DOHH2 (cell line): Measurements from ENCODE around the gene ENO1.

Experiments
- H3F3A ChIP-seq: fragments of 200-600 bp; sonication (generic), shearing (Covaris generic); 2 replicates; pipeline ENCODE4 v1.6.0; 2016; ENCODE audit warnings: antibody characterized with exemption, mild to moderate bottlenecking; ENCODE audit not compliant: control insufficient read depth, insufficient read depth
- H3K27ac ChIP-seq: fragments of 200-600 bp; sonication (generic); 2 replicates; pipeline ENCODE4 v1.5.1; 2014; ENCODE audit warnings: low read depth, mild to moderate bottlenecking, low read length, moderate library complexity
- H3K27me3 ChIP-seq: fragments of 200-600 bp; sonication (generic); 2 replicates; pipeline ENCODE4 v1.6.1; 2014; ENCODE audit warnings: mild to moderate bottlenecking, low read length, mixed read lengths; ENCODE audit not compliant: control insufficient read depth
- H3K36me3 ChIP-seq: fragments of 200-600 bp; sonication (generic); 2 replicates; pipeline ENCODE4 v1.6.1; 2014; ENCODE audit warnings: mild to moderate bottlenecking, low read length, moderate library complexity, mixed read lengths; ENCODE audit not compliant: control insufficient read depth
- H3K4me1 ChIP-seq: fragments of 200-600 bp; sonication (generic); 2 replicates; pipeline ENCODE4 v1.6.1; 2014; ENCODE audit warnings: mild to moderate bottlenecking, low read length, mixed read lengths; ENCODE audit not compliant: control insufficient read depth
- H3K4me2 ChIP-seq: fragments of 200-600 bp; sonication (generic); 2 replicates; pipeline ENCODE4 v1.6.0; 2014; ENCODE audit warnings: mild to moderate bottlenecking, low read length, moderate library complexity
- H3K4me3 ChIP-seq: fragments of 200-600 bp; sonication (generic); 2 replicates; pipeline ENCODE4 v1.5.1; 2014; ENCODE audit warnings: mild to moderate bottlenecking, low read length, mixed read lengths
- H3K79me2 ChIP-seq: fragments of 200-600 bp; sonication (generic); 2 replicates; pipeline ENCODE4 v1.6.1; 2014; ENCODE audit warnings: mild to moderate bottlenecking, low read length, mixed read lengths; ENCODE audit not compliant: control insufficient read depth
- H3K9me2 ChIP-seq: fragments of 200-600 bp; sonication (generic); replicated peaks from 2 replicates; pipeline ENCODE4 v1.6.1; 2014; ENCODE audit warnings: mild to moderate bottlenecking, low read length, mixed read lengths; ENCODE audit not compliant: control insufficient read depth
- H3K9me3 ChIP-seq: fragments of 200-600 bp; sonication (generic); 2 replicates; pipeline ENCODE4 v1.6.1; 2014; ENCODE audit warnings: antibody characterized with exemption, low read length, mixed read lengths; ENCODE audit not compliant: control insufficient read depth, insufficient read depth
- H4K20me1 ChIP-seq: fragments of 200-600 bp; sonication (generic); 2 replicates; pipeline ENCODE4 v1.6.0; 2014; ENCODE audit warnings: low read depth, mild to moderate bottlenecking, antibody characterized with exemption, low read length, moderate library complexity; ENCODE audit not compliant: control insufficient read depth, insufficient read depth
- CTCF ChIP-seq: fragments of 200-600 bp; sonication (generic); IDR thresholded peaks from one replicate; pipeline ENCODE4 v1.5.1; 2014; ENCODE audit warnings: antibody characterized with exemption, mild to moderate bottlenecking, low read depth, low read length; ENCODE audit not compliant: poor library complexity, severe bottlenecking
- EZH2phosphoT487 ChIP-seq: fragments of 200-600 bp; sonication (generic); IDR thresholded peaks from 2 replicates; pipeline ENCODE4 v1.6.1; 2017; ENCODE audit warnings: borderline replicate concordance, mild to moderate bottlenecking, antibody characterized with exemption, low read length, moderate library complexity, mixed read lengths

Gene ENO1

GRCh38 chr1:8913457-8913856, 35.0 kb upstream of the ENO1 start:
- Histone ChIP-seq H3K27ac (no peak overlapping the region), H3K4me1 (peaks cover 56% of the 10 kb centered on the region), H3K9me2 (no peaks in the 10 kb centered on the region), H3K36me3 (no peaks in the 10 kb centered on the region), H3K4me2 (no peak overlapping the region), H3F3A (peaks cover 4% of the 10 kb centered on the region), H3K9me3 (no peaks in the 10 kb centered on the region), H3K4me3 (no peak overlapping the region), H4K20me1 (no peaks in the 10 kb centered on the region), H3K27me3 (no peaks in the 10 kb centered on the region), H3K79me2 (no peaks in the 10 kb centered on the region)
- TF ChIP-seq EZH2phosphoT487 (no peak), CTCF (no peak)

DNA sequence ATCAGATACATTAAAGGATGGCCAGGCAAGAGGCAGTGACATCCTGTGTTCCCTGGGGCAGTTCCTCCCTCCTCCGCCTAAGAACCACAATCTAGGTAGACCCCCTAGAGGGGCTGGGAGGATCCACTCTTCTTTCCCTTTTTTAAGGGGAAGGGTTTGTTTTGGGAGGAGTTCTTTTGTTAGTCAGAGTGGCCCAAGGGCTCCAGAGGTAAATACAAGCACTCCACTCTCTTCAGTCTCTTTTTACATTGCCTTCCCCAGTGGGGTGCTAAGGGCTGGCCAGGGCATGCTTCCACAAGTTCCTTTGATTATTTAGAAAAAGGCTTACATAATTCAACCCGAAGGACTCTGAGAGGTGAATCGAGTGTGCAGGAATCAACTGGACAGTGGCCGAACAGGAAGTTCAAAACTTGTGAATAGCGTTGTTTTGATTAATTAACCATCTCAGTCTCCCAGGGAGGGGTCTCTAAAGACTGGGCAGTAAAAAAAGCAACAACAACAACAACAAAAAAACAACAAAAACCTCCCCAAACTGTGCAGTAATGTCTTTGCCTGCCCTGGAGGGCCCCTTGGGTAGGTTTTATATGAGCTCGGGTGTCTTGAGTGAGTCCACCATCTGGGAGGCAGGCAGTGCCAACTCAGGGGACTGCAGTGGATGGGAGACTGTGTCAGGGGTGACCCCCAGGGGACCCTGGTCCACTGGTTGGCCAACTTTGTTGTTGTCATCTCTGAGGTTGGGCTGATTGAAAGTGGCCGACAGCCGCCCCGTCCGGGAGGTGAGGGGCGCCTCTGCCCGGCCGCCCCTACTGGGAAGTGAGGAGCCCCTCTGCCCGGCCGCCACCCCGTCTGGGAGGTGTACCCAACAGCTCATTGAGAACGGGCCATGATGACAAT, 33.2 kb upstream of the ENO1 start:
- H3K79me2 ChIP-seq = no peaks in the 10 kb centered on the region
- no peaks in the 10 kb centered on the region for H3K36me3 ChIP-seq
- no peaks in the 10 kb centered on the region for H3K9me3 ChIP-seq
- H3K27me3 ChIP-seq = no peaks in the 10 kb centered on the region
- peak overlapping the region; percentile 36 for H3K27ac ChIP-seq
- peak overlapping the region; percentile 48 for H3K4me2 ChIP-seq
- H3K4me3 ChIP-seq = peak overlapping the region; percentile 5; the same call in 1 of the 2 replicates
- no peaks in the 10 kb centered on the region for H3K9me2 ChIP-seq
- H3K4me1 ChIP-seq = peaks cover 45% of the 10 kb centered on the region
- peaks cover 4% of the 10 kb centered on the region for H3F3A ChIP-seq
- no peak for TF ChIP-seq EZH2phosphoT487
- no peak for TF ChIP-seq CTCF
- H4K20me1 ChIP-seq = no peaks in the 10 kb centered on the region

GRCh38 chr1:8910914-8911313, 32.4 kb upstream of the ENO1 start:
- Histone ChIP-seq H3K36me3 (no peaks in the 10 kb centered on the region), H3F3A (peaks cover 4% of the 10 kb centered on the region), H3K27me3 (no peaks in the 10 kb centered on the region), H3K9me3 (no peaks in the 10 kb centered on the region), H3K4me2 (peak overlapping the region; percentile 48), H4K20me1 (no peaks in the 10 kb centered on the region), H3K9me2 (no peaks in the 10 kb centered on the region), H3K27ac (peak overlapping the region; percentile 36), H3K4me1 (peaks cover 42% of the 10 kb centered on the region), H3K4me3 (peak overlapping the region; percentile 5), H3K79me2 (no peaks in the 10 kb centered on the region)
- TF ChIP-seq EZH2phosphoT487 = no peak
- TF ChIP-seq CTCF = no peak
